Natural killer cell treated with Interleukin-12 subunit alpha and Interleukin-12 subunit beta and Interleukin-15 and Interleukin-18, amount 100 ng/mL, for 72 hours (primary cell): Measurements from ENCODE around the gene PLAC1. TPM values are rescaled to one million over a fixed set of nuclear protein-coding genes. Genes with fewer than 3 reads are reported as not detected.
A peak's percentile ranks its signal among the peaks of the same experiment; 100 is the strongest.

Experiments
- ATAC-seq, 2 donors: fragments of 150-1000 bp; cut with Tn5 transposase in 1 of 2; sonication (Bioruptor Pico), chemical (Tn5 transposase) in 1 of 2; 2 replicates each; pipeline ENCODE4 v1.10.0; 2021
- DNase-seq: peaks from one replicate; pipeline ENCODE4 v3.0.0; 2022; ENCODE audit warnings: low spot score
- H3K27ac Mint-ChIP-seq, 2 donors: 1 replicate in 1 of 2; 2 replicates in 1 of 2; pipeline ENCODE4 v1.8.0; 2022; ENCODE audit warnings: mixed read lengths in 2 of 2, mild to moderate bottlenecking in 1 of 2, moderate library complexity in 1 of 2
- H3K27me3 Mint-ChIP-seq, 2 donors: 1 replicate in 1 of 2; 2 replicates in 1 of 2; pipeline ENCODE4 v1.8.0; 2022; ENCODE audit warnings: mixed read lengths in 2 of 2
- H3K36me3 Mint-ChIP-seq: one replicate; pipeline ENCODE4 v1.8.0; 2022; ENCODE audit warnings: mixed read lengths
- H3K4me1 Mint-ChIP-seq, 2 donors: 1 replicate in 1 of 2; 2 replicates in 1 of 2; pipeline ENCODE4 v1.8.0; 2022; ENCODE audit warnings: low read depth in 2 of 2, mixed read lengths in 2 of 2, mild to moderate bottlenecking in 1 of 2
- H3K4me3 Mint-ChIP-seq: one replicate; pipeline ENCODE4 v1.8.0; 2022; ENCODE audit warnings: mixed read lengths
- H3K9me3 Mint-ChIP-seq: 2 replicates; pipeline ENCODE4 v1.8.0; 2022; ENCODE audit warnings: mixed read lengths
- total RNA-seq, 2 donors: library from RNA; stranded (reverse); gene quantifications; one replicate each; pipeline ENCODE4 v1.2.3, GENCODE V29; 2022

Gene PLAC1
- total RNA-seq, 2 donors from 2014 or later, result not detected

DNA sequence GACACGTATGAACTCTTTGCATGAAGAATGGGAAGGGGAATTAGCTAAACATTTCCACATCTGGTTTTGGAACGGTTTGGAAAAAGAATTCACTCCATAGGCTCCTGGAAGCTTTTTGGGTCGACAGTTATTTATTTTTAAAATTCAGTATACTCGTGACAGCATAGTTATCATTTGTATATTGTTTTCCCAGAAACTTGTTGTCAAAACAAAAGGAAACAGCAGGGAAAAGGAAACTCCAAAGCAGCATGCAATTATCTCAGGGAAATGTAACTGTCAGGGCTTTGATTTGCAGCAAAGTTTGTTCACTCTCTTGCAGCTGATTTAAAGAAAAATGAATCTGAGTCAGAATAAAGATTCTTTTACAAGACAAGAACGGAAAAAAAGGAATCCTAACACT is 86.5 kb downstream of the PLAC1 start:
- no peak for DNase-seq
- ATAC-seq, result no peak
- Mint-ChIP-seq H3K4me1 (no peaks in the 10 kb centered on the region), H3K4me3 (no peak overlapping the region), H3K36me3 (no peaks in the 10 kb centered on the region), H3K27ac (no peak overlapping the region), H3K9me3 (no peaks in the 10 kb centered on the region), H3K27me3 (peaks cover 0 to 36% of the 10 kb centered on the region in 2 donors)

DNA sequence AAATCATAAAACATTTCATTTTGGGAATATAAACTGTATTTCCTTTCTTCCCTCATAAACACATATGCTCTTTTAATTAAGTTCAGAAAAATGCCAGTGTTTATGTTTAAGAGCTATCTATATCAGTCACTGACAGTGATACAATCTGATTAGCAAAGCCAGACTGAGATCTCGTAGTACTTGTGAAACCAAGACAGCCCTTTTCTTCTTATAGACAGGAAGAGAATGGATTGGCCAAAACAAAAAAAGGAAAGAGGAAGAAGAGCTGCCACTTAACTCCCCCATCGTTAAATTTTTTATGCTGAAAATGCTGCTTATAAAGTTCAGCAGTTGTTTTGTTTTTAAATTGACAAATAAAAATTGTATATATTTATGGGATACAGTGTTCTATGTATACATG is 87.4 kb downstream of the PLAC1 start:
- ATAC-seq (no peak), DNase-seq (no peak)
- Mint-ChIP-seq H3K27ac (no peak overlapping the region), H3K4me3 (no peak overlapping the region), H3K36me3 (no peaks in the 10 kb centered on the region), H3K4me1 (no peaks in the 10 kb centered on the region), H3K9me3 (no peaks in the 10 kb centered on the region), H3K27me3 (peaks cover 0 to 36% of the 10 kb centered on the region in 2 donors)

DNA sequence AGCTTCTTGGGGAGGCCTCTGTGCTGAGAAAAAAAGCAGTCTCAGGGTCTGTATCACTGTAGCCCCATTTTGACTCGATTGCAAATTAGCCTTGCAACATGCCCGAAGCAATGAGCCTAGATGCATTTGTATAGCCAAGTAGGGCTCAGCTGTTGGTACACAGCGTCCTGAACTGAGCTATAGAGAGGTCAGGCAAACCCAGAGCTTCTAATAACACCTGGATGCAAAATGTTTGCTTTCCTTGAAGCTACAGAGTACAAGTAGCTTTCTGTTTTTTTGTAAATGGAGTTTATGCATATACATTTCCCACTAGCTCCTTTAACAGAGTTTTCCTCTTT is 87.8 kb downstream of the PLAC1 start:
- H3K27me3 Mint-ChIP-seq, result peaks cover 0 to 36% of the 10 kb centered on the region in 2 donors
- H3K4me1 Mint-ChIP-seq, result no peaks in the 10 kb centered on the region
- DNase-seq (no peak), ATAC-seq (no peak)
- H3K4me3 Mint-ChIP-seq, result no peak overlapping the region
- no peak overlapping the region for H3K27ac Mint-ChIP-seq
- no peaks in the 10 kb centered on the region for H3K9me3 Mint-ChIP-seq
- H3K36me3 Mint-ChIP-seq, result no peaks in the 10 kb centered on the region

DNA sequence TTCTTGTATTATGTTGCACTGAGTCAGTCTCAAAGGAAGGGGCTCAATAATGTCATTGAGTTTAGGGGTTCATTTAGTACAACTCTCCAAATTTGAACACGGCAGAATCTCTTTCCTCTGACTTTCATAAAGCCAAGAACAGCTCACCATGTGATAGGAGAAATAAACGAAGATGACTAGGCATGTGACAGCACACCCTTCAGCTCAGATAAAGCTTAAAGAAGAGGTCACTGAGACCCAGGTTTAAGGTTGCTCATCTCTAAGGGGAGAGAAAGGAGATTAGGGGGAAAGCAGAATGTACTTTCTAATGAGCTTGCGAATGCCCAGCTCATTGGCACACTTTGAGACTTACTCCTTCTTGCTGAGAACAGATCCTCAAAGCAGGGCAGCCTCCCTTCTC is 89.0 kb downstream of the PLAC1 start:
- ATAC-seq, result no peak
- Mint-ChIP-seq H3K4me3 (no peak overlapping the region), H3K27me3 (peaks cover 0 to 29% of the 10 kb centered on the region in 2 donors), H3K36me3 (no peaks in the 10 kb centered on the region), H3K9me3 (no peaks in the 10 kb centered on the region), H3K4me1 (no peaks in the 10 kb centered on the region), H3K27ac (no peak overlapping the region)
- no peak for DNase-seq

DNA sequence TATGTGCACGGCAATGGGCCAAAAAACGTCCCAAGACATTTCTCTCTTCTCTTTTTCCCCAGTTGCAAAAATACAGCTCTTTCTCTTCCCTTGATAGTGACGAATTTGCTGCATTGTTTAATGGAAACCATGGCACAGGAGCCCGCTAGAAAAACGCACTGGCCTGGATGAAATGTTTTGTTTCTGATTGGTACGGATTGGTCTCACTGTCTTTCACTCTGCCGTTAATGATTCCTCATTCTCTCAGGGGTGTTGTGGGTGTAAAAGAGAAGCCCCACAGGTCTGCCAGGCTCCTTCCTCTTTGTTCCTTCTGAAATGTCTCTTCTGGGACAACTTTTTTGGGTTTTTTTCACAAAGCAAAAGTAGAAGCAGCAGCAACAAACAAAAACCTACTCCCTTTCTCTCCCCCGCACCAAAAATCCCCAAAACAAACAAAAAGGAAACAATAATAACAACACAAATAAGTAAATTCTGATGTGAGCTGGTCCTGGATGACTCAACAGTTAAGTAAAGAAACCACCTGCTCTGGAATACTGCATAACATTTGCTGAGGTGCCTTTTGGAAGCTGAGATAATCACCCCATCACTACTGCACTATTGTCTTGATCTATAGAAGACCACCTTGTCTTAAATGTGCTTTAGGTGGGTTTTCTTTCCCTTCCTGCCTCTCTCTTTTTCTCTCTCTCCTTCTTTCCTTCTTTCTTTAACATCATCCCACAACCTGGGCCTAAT is 89.8 kb downstream of the PLAC1 start:
- Mint-ChIP-seq H3K9me3 (no peaks in the 10 kb centered on the region), H3K27ac (no peak overlapping the region), H3K36me3 (no peaks in the 10 kb centered on the region), H3K4me1 (no peaks in the 10 kb centered on the region), H3K4me3 (no peak overlapping the region), H3K27me3 (peaks cover 0 to 27% of the 10 kb centered on the region in 2 donors)
- no peak for ATAC-seq
- no peak for DNase-seq

DNA sequence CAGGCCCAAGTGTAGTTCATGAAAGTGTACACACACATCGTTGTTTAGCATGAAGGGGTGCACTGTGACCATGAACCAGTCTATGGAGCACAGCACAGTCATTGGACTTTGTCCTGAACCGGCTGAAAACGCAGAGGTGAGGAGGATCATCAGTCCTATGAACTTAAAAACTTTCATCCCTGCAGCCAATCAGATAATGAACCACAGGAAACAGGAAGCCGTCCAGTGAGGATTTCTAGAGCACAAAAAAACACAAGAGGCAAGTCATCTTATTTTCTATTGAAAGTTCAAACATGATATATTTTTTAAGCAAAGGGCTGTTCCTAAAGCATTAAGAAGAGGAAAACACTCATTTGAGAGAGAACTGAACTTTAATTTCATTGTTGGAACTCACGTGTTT is 91.8 kb downstream of the PLAC1 start:
- DNase-seq, result no peak
- ATAC-seq, result no peak
- no peaks in the 10 kb centered on the region for H3K9me3 Mint-ChIP-seq
- H3K36me3 Mint-ChIP-seq, result no peaks in the 10 kb centered on the region
- H3K4me3 Mint-ChIP-seq, result no peak overlapping the region
- peaks cover 12 to 37% of the 10 kb centered on the region in 2 donors for H3K27me3 Mint-ChIP-seq
- no peak overlapping the region for H3K27ac Mint-ChIP-seq
- no peaks in the 10 kb centered on the region for H3K4me1 Mint-ChIP-seq

DNA sequence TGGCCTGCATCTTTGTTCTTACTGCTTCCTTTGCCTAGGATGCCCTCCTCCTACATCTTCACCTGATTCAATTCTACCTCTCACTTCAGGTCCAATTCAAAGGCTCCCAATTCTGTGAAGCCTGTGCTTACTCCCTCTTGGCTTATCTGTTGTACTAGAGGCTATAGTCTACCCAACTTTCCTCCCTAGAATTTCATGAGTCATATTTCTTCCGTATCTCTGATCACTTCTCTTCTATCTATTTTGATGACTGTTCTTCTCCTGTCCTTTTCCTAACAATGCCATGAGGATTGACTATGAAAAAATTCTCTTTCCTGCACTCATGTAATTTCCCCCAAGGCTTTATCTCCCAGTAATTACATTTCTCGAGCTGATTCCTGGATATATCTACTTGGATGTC is 96.3 kb downstream of the PLAC1 start:
- H3K4me1 Mint-ChIP-seq, result no peaks in the 10 kb centered on the region
- ATAC-seq (no peak), DNase-seq (no peak)
- H3K27ac Mint-ChIP-seq, result no peak overlapping the region
- no peaks in the 10 kb centered on the region for H3K9me3 Mint-ChIP-seq
- H3K36me3 Mint-ChIP-seq, result no peaks in the 10 kb centered on the region
- no peak overlapping the region for H3K4me3 Mint-ChIP-seq
- peaks cover 12 to 24% of the 10 kb centered on the region in 2 donors for H3K27me3 Mint-ChIP-seq

DNA sequence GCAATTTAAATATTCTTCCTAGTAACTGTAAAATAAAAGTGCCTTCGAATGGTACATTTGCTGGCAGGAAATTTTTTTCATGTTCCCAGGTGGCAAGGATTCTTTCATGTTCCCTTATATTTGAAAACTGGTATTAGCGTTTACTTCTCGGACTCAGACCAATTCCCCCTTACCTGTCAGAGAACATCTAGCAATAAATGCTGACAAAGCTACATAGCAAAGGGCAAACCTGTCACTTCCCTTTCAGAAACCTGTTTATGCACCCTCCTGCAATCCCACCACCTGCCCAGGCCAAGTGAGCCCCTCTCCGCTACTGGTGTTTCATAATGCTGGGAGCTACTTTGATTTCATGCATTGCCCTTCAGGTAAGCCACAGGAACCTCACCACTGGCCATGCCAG is 100.1 kb downstream of the PLAC1 start:
- Mint-ChIP-seq H3K27me3 (peaks cover 31 to 44% of the 10 kb centered on the region in 2 donors), H3K27ac (no peak overlapping the region), H3K9me3 (no peaks in the 10 kb centered on the region), H3K4me1 (no peaks in the 10 kb centered on the region), H3K4me3 (no peak overlapping the region), H3K36me3 (no peaks in the 10 kb centered on the region)
- ATAC-seq, result no peak
- DNase-seq, result no peak

DNA sequence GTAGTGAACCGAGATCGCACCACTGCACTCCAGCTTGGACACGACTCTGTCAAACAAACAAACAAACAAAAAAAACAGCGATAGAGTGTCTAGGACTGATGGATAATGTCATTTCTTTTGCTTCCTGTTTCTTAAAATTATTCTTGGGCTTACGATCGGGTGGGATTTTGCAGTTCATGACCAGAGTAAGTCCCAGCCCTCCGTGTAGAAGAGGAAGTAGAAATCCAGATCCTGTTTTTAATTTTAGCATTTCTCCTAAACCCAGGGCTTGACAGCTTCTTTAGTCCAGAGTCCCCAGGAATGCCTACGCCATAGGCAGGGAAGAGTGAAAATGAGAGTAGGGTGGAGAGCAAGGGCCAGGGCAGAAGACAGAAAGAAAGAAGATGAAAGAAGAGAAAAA is 104.0 kb downstream of the PLAC1 start:
- H3K4me1 Mint-ChIP-seq, result peaks cover 5 to 9% of the 10 kb centered on the region in 2 donors
- DNase-seq, result no peak
- peaks cover 32 to 40% of the 10 kb centered on the region in 2 donors for H3K27me3 Mint-ChIP-seq
- no peaks in the 10 kb centered on the region for H3K9me3 Mint-ChIP-seq
- no peak overlapping the region for H3K27ac Mint-ChIP-seq
- no peaks in the 10 kb centered on the region for H3K36me3 Mint-ChIP-seq
- no peak for ATAC-seq
- no peak overlapping the region for H3K4me3 Mint-ChIP-seq

DNA sequence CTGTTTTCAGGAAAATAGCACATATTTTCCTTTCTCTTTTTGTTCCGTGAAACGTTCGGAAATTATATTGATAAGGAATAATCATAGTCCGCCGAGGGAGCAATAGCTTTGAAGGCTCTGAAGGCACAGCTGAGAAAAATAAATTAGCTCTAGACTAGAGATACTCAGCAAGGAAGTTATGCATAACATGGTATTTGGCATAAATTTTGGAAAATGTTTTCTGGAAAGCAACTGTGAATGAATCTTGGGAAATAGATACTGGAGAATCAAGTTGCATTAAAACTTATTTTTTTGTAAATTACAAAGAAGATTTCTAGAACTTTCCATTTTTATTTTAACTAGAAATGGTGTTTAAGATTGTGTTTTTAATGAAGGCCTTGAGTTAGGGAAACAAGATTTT is 105.9 kb downstream of the PLAC1 start:
- Mint-ChIP-seq H3K4me3 (no peak overlapping the region), H3K36me3 (no peaks in the 10 kb centered on the region), H3K27me3 (peaks cover 43 to 51% of the 10 kb centered on the region in 2 donors), H3K9me3 (no peaks in the 10 kb centered on the region), H3K4me1 (peaks cover 18 to 19% of the 10 kb centered on the region in 2 donors), H3K27ac (no peak overlapping the region)
- no peak for ATAC-seq
- no peak for DNase-seq

DNA sequence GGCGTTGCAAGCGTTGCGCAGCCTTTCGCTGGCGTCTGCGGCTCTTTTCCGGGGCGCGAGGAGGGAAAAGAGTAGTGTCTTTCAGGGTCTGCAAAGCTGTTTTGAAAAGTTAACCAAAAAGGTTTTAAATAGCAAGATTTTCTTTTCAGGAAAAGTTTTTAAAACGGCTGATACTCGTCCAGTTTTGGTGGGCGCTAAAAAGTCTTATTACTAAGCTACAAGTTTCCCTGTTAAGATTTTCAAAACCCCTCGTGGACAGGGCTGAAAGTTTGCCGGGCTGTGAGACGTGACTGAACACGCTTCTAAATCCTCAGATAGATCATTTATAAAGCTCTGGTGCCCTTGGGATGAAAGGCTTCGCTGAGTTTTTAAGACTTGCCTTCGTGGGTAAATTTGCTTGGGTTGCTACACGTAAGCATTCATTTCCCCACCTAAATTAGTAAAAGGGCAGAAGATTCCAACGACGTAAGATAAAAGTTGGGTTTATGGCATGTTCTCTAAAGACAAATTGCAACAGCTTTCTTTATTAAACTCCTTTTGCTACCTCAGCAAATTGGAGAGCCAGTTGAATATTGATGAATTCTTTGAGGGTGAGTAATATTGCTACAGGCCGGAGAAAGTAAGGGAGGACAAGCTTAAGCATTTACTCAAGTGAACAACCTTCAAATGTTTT is 106.8 kb downstream of the PLAC1 start:
- peak overlapping the region; percentile 81 for H3K4me3 Mint-ChIP-seq
- no peaks in the 10 kb centered on the region for H3K36me3 Mint-ChIP-seq
- no peaks in the 10 kb centered on the region for H3K9me3 Mint-ChIP-seq
- no peak overlapping the region for H3K27ac Mint-ChIP-seq
- DNase-seq (no peak), ATAC-seq (no peak)
- H3K27me3 Mint-ChIP-seq, result peaks cover 43 to 51% of the 10 kb centered on the region in 2 donors
- H3K4me1 Mint-ChIP-seq, result peaks cover 18 to 19% of the 10 kb centered on the region in 2 donors

DNA sequence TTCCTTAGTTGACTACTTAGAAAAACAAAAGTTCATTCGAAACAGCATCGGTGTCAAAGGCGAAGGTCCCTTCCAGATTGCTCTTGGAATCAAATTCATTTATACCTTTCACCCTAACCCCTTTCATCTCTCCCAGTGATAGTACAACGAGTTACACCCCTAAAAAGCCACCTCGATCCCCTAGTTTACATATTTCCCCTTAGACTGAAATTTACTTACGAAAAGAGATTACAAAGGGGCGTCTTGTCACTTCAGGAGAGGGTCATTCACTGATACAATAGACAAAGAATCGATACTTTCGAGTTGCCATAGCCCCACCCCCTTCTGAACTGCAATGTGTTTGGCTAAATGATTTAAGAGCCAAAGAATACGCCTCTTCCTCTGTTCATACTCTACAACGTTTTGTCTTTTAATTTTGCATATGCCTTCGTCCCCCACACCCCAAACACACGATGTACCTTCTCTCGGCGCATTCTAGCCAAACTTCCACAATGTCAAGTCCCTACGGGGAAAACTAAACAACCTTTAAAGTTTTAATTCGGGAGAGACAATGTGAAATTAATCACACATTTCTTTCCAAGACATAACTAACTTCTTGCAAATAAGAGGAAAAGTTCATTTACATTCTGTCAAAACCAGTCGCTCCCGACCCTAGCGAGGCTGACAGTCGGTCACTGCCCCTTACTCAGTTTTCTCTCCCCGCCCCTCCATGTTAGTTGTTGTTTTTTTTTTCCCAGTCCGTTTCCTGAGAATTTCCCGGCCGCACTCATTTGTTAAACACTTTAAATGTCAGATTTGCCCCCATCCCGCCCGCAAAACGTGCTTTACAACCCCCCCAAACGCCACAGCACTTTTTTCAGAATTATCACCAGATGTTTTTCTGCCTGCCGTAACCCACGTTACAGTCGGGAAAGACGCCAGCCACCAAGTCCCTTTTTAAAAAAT is 109.7 kb downstream of the PLAC1 start:
- Mint-ChIP-seq H3K9me3 (no peaks in the 10 kb centered on the region), H3K4me1 (peaks cover 18 to 19% of the 10 kb centered on the region in 2 donors), H3K27ac (peak overlapping the region; percentile 73 to 88), H3K36me3 (no peaks in the 10 kb centered on the region), H3K27me3 (peaks cover 26 to 46% of the 10 kb centered on the region in 2 donors), H3K4me3 (peak overlapping the region; percentile 81)
- DNase-seq (no peak), ATAC-seq (no peak)

DNA sequence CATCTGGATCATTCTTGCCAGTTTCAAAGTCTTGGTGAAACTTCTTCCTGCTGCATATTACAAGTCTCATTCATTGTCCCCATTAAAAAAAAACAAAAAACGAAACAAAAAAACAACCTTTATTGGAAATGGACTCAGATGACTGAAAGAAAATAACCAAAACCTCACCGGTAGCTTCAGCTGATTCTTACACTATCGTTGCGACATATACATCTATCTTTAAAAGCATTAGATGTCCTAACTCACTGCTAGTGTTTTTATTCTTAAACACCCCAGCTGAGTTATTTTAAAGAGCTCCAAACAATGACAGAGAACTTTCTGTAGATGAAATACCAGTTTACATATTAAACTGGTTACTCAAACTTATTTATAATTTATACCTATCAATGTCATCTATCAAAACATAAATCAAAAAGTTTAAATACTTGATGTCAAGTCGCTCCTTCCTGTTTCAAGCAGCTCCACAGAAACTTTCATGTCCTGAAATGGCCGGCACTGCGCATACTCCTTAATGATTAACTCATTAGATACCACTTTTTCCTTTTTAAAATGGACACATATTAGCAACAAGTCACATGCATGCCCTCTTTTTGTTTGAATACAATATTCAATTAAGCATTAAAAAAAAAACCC is 111.1 kb downstream of the PLAC1 start:
- Mint-ChIP-seq H3K4me1 (peaks cover 18 to 19% of the 10 kb centered on the region in 2 donors), H3K27me3 (peaks cover 23 to 41% of the 10 kb centered on the region in 2 donors), H3K36me3 (no peaks in the 10 kb centered on the region), H3K4me3 (no peak overlapping the region), H3K9me3 (no peaks in the 10 kb centered on the region), H3K27ac (no peak overlapping the region)
- no peak for DNase-seq
- ATAC-seq, result no peak
